Right lobe of liver (tissue), 4 donors: ENCODE results near the gene MAP1LC3B.

Source experiments
- POLR2A ChIP-seq: fragments of 450-650 bp; IDR thresholded peaks from one replicate; pipeline ENCODE4 v1.6.1; 2017; ENCODE audit warnings: antibody characterized with exemption, mild to moderate bottlenecking
- TF ChIP-seq, protein P1 (sequence below), 4 donors: fragments of 200-600 bp in 3 of 4; fragments of 450-650 bp in 1 of 4; IDR thresholded peaks; one replicate each; pipeline versions ENCODE4 v1.5.1 to v1.8.0; 2016 to 2022; ENCODE audit warnings: antibody characterized with exemption in 4 of 4, mild to moderate bottlenecking in 2 of 4
- donor health status: DM: no; HTN: no; CAD: no.
- donor health status: DM: no; HTN: no; CAD: no.
- donor health status: DM: no; HTN: yes; CAD: no.

GRCh38 chr16:87384162-87384874, 7.8 kb upstream of the MAP1LC3B start:
- TF ChIP-seq, protein P1, sequence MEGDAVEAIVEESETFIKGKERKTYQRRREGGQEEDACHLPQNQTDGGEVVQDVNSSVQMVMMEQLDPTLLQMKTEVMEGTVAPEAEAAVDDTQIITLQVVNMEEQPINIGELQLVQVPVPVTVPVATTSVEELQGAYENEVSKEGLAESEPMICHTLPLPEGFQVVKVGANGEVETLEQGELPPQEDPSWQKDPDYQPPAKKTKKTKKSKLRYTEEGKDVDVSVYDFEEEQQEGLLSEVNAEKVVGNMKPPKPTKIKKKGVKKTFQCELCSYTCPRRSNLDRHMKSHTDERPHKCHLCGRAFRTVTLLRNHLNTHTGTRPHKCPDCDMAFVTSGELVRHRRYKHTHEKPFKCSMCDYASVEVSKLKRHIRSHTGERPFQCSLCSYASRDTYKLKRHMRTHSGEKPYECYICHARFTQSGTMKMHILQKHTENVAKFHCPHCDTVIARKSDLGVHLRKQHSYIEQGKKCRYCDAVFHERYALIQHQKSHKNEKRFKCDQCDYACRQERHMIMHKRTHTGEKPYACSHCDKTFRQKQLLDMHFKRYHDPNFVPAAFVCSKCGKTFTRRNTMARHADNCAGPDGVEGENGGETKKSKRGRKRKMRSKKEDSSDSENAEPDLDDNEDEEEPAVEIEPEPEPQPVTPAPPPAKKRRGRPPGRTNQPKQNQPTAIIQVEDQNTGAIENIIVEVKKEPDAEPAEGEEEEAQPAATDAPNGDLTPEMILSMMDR (IDR thresholded peaks at IDR 0.05) = no peak
- no peak for TF ChIP-seq POLR2A
